ENCODE measurements around the gene CCR6. TPM values are rescaled to one million over a fixed set of nuclear protein-coding genes. Genes with fewer than 3 reads are reported as not detected.
A peak's percentile ranks its signal among the peaks of the same experiment; 100 is the strongest.

The CCR6 gene
- total RNA-seq, 2 experiments from 2014 or later = 0.10 to 0.35 TPM

- BruUV-seq (replicated peaks) = no TSS peak
- POLR2A ChIA-PET = interaction anchor here (0.6 to 1.2 kb wide), 4 partner anchors 11 to 56 kb away, joined by 3 to 5 read pairs (median 4); no protein-coding TSS in a partner anchor
- Histone ChIP-seq H3K9me3 (ENCODE audit: low read length) (peaks cover 21% of the 10 kb centered on the region; the same call in 1 of the 2 replicates), H3K27ac (ENCODE audit: low read depth, low read length, poor library complexity, severe bottlenecking) (no peak overlapping the region), H3K4me2 (ENCODE audit: low read length) (no peak overlapping the region), H3K36me3 (ENCODE audit: insufficient read depth, low read length) (peaks cover 5% of the 10 kb centered on the region; the same call in 1 of the 2 replicates), H2AFZ (ENCODE audit: low read length) (no peak overlapping the region), H3K9me2 (ENCODE audit: insufficient read depth, low read length) (no peaks in the 10 kb centered on the region), H3K4me1 (ENCODE audit: insufficient read depth, low read length, poor library complexity, severe bottlenecking) (peaks cover 63% of the 10 kb centered on the region), H3K79me2 (ENCODE audit: insufficient read depth, low read depth, low read length) (no peaks in the 10 kb centered on the region), H3K4me3 (ENCODE audit: low read depth, low read length, poor library complexity, severe bottlenecking) (no peak overlapping the region), H4K20me1 (ENCODE audit: insufficient read depth, low read length) (no peaks in the 10 kb centered on the region)
- intact Hi-C loops (cut with micrococcal nuclease; ENCODE audit: unreplicated experiment) = loop anchor here (5.0 kb wide), 1 partner anchor 35 kb away; no protein-coding TSS in a partner anchor
- DNase-seq (ENCODE audit: low spot score) = no peak
- TF ChIP-seq CTCF (conservative IDR thresholded peaks at IDR 0.05; ENCODE audit: low read length) = no peak
- TF ChIP-seq EZH2phosphoT487 (IDR thresholded peaks at IDR 0.05; ENCODE audit: borderline replicate concordance, low read depth, low read length) = no peak
- CTCF ChIA-PET (ENCODE audit: unreplicated experiment) = no interaction called here
Measured at GRCh38 chr6:167077241-167077932, 45.5 kb upstream of the CCR6 start.

GRCh38 chr6:167078745-167079144 lies 44.2 kb upstream of the CCR6 start:
- ChIA-PET POLR2A (no interaction called here), CTCF (ENCODE audit: unreplicated experiment) (no interaction called here)
- H2AFZ ChIP-seq (ENCODE audit: low read length) = no peak overlapping the region
- H3K4me3 ChIP-seq (ENCODE audit: low read depth, low read length, poor library complexity, severe bottlenecking) = no peak overlapping the region
- H3K27ac ChIP-seq (ENCODE audit: low read depth, low read length, poor library complexity, severe bottlenecking) = no peak overlapping the region
- no peaks in the 10 kb centered on the region for H4K20me1 ChIP-seq (ENCODE audit: insufficient read depth, low read length)
- H3K9me2 ChIP-seq (ENCODE audit: insufficient read depth, low read length) = no peaks in the 10 kb centered on the region
- peaks cover 58% of the 10 kb centered on the region for H3K4me1 ChIP-seq (ENCODE audit: insufficient read depth, low read length, poor library complexity, severe bottlenecking)
- no peaks in the 10 kb centered on the region for H3K36me3 ChIP-seq (ENCODE audit: insufficient read depth, low read length)
- no peaks in the 10 kb centered on the region for H3K79me2 ChIP-seq (ENCODE audit: insufficient read depth, low read depth, low read length)
- intact Hi-C loops (cut with micrococcal nuclease; ENCODE audit: unreplicated experiment) = loop anchor here (5.0 kb wide), 1 partner anchor 34 kb away; no protein-coding TSS in a partner anchor
- BruUV-seq (replicated peaks) = no TSS peak
- TF ChIP-seq CTCF (conservative IDR thresholded peaks at IDR 0.05; ENCODE audit: low read length) (no peak), EZH2phosphoT487 (IDR thresholded peaks at IDR 0.05; ENCODE audit: borderline replicate concordance, low read depth, low read length) (no peak)
- H3K4me2 ChIP-seq (ENCODE audit: low read length) = no peak overlapping the region; the same call in 1 of the 2 replicates
- DNase-seq (ENCODE audit: low spot score) = no peak
- peaks cover 9% of the 10 kb centered on the region; the same call in 1 of the 2 replicates for H3K9me3 ChIP-seq (ENCODE audit: low read length)

- H4K20me1 ChIP-seq (ENCODE audit: insufficient read depth, low read length) = no peaks in the 10 kb centered on the region
- H2AFZ ChIP-seq (ENCODE audit: low read length) = peak overlapping the region; percentile 31; the same call in 1 of the 2 replicates
- no peaks in the 10 kb centered on the region for H3K9me3 ChIP-seq (ENCODE audit: low read length)
- CTCF ChIA-PET (ENCODE audit: unreplicated experiment) = no interaction called here
- peak overlapping the region; percentile 39 for H3K27ac ChIP-seq (ENCODE audit: low read depth, low read length, poor library complexity, severe bottlenecking)
- intact Hi-C loops (cut with micrococcal nuclease; ENCODE audit: unreplicated experiment) = loop anchor here (1.0 to 5.0 kb wide), 2 partner anchors 8 to 32 kb away; no protein-coding TSS in a partner anchor
- H3K4me2 ChIP-seq (ENCODE audit: low read length) = peak overlapping the region; percentile 66
- DNase-seq (ENCODE audit: low spot score) = peak; percentile 87
- no peaks in the 10 kb centered on the region for H3K9me2 ChIP-seq (ENCODE audit: insufficient read depth, low read length)
- H3K4me1 ChIP-seq (ENCODE audit: insufficient read depth, low read length, poor library complexity, severe bottlenecking) = peaks cover 47% of the 10 kb centered on the region
- peak; percentile 82 for TF ChIP-seq CTCF (conservative IDR thresholded peaks at IDR 0.05; ENCODE audit: low read length)
- no peak for TF ChIP-seq EZH2phosphoT487 (IDR thresholded peaks at IDR 0.05; ENCODE audit: borderline replicate concordance, low read depth, low read length)
- no peaks in the 10 kb centered on the region for H3K36me3 ChIP-seq (ENCODE audit: insufficient read depth, low read length)
- POLR2A ChIA-PET = interaction anchor here (0.5 kb wide), 1 partner anchor 9 kb away, joined by 7 read pairs; no protein-coding TSS in a partner anchor
- no peaks in the 10 kb centered on the region for H3K79me2 ChIP-seq (ENCODE audit: insufficient read depth, low read depth, low read length)
- H3K4me3 ChIP-seq (ENCODE audit: low read depth, low read length, poor library complexity, severe bottlenecking) = peak overlapping the region; percentile 10
- no TSS peak for BruUV-seq (replicated peaks)
Measured at GRCh38 chr6:167079853-167080297, 43.0 kb upstream of the CCR6 start.

All from OCI-LY7 (cell line).